GM12891 (cell line): ENCODE data around the gene FHIT.

ENCODE experiments used
- PAX5 ChIP-seq: IDR thresholded peaks from 2 replicates; pipeline ENCODE4 v1.6.1; 2011; ENCODE audit warnings: low read length, moderate library complexity, mild to moderate bottlenecking; ENCODE audit not compliant: insufficient read depth, severe bottlenecking
- POLR2A ChIP-seq: IDR thresholded peaks from 2 replicates; pipeline ENCODE4 v1.6.1; 2011; ENCODE audit warnings: low read depth, low read length, control low read depth
- POLR2AphosphoS5 ChIP-seq: IDR thresholded peaks from 2 replicates; pipeline ENCODE4 v1.6.1; 2011; ENCODE audit warnings: low read depth, low read length, control low read depth
- POU2F2 ChIP-seq: IDR thresholded peaks from 2 replicates; pipeline ENCODE4 v1.6.1; 2011; ENCODE audit warnings: low read depth, mild to moderate bottlenecking, control low read depth, low read length, moderate library complexity
- SPI1 ChIP-seq: IDR thresholded peaks from 2 replicates; pipeline ENCODE4 v1.6.1; 2011; ENCODE audit warnings: low read depth, low read length, control low read depth
- TAF1 ChIP-seq: IDR thresholded peaks from 2 replicates; pipeline ENCODE4 v1.6.1; 2011; ENCODE audit warnings: low read depth, low read length, control low read depth

GRCh38 chr3:60877188-60877587, 374.1 kb downstream of the FHIT start:
- no peak for TF ChIP-seq POLR2AphosphoS5
- TF ChIP-seq POLR2A, result no peak
- no peak for TF ChIP-seq TAF1
- no peak for TF ChIP-seq SPI1
- TF ChIP-seq POU2F2, result no peak
- TF ChIP-seq PAX5, result no peak
